H1 (cell line): ENCODE results near the gene UCKL1. TPM values are rescaled to one million over a fixed set of nuclear protein-coding genes. Genes with fewer than 3 reads are reported as not detected.

ENCODE experiments used
- CTCF ChIA-PET: fragments of 300-600 bp; sonication (Branson Sonifier 250); formaldehyde crosslinking; loops from one replicate; lab custom pipeline; 2021; ENCODE audit not compliant: partially characterized antibody; lab: Charles Lee
- POLR2A ChIA-PET: fragments of 300-600 bp; sonication (Branson Sonifier 250); formaldehyde crosslinking; loops from one replicate; lab custom pipeline; 2021; ENCODE audit warnings: inconsistent platforms; ENCODE audit not compliant: partially characterized antibody; lab: Charles Lee
- DNase-seq, 2 experiments: peaks; one replicate each; pipeline versions ENCODE4 v3.0.0 to v3.0.0-alpha.2; 2010 to 2022; ENCODE audit warnings: low spot score in 2 of 2, low read depth in 1 of 2, mixed read lengths in 1 of 2
- FAIRE-seq: peaks from 2 replicates; lab custom pipeline; 2011; peaks lifted over from hg19 to GRCh38; lab: Jason Lieb, UNC
- H2AFZ ChIP-seq: 2 replicates; pipeline ENCODE4 v1.8.1; 2012; ENCODE audit warnings: low read length, inconsistent platforms
- H2AK5ac ChIP-seq: 2 replicates; pipeline ENCODE4 v1.6.1; 2013; ENCODE audit warnings: low read depth, low read length
- H2BK120ac ChIP-seq: replicated peaks from 2 replicates; pipeline ENCODE3; 2013; ENCODE audit warnings: low read depth, low read length, inconsistent platforms
- H2BK12ac ChIP-seq: 2 replicates; pipeline ENCODE4 v1.6.1; 2013; ENCODE audit warnings: low read depth, low read length
- H2BK15ac ChIP-seq: 2 replicates; pipeline ENCODE4 v1.6.1; 2013; ENCODE audit warnings: low read length
- H2BK20ac ChIP-seq: 2 replicates; pipeline ENCODE4 v1.6.1; 2013; ENCODE audit warnings: low read length
- H2BK5ac ChIP-seq: 2 replicates; pipeline ENCODE4 v1.6.1; 2013; ENCODE audit warnings: low read depth, low read length
- H3K14ac ChIP-seq: 2 replicates; pipeline ENCODE4 v1.6.1; 2013; ENCODE audit warnings: inconsistent platforms; ENCODE audit not compliant: insufficient read length
- H3K18ac ChIP-seq: 2 replicates; pipeline ENCODE4 v1.6.1; 2013; ENCODE audit warnings: low read length; ENCODE audit errors: extremely low read depth
- H3K23ac ChIP-seq: 2 replicates; pipeline ENCODE4 v1.6.1; 2013; ENCODE audit warnings: inconsistent platforms; ENCODE audit not compliant: insufficient read length
- H3K23me2 ChIP-seq: 2 replicates; pipeline ENCODE4 v1.6.1; 2013; ENCODE audit warnings: low read depth, low read length
- H3K27ac ChIP-seq: 2 replicates; pipeline ENCODE4 v1.6.1; 2011; ENCODE audit warnings: low read depth, low read length, inconsistent platforms
- H3K27me3 ChIP-seq, 4 experiments: replicated peaks in 1 of 4; 1 replicate in 1 of 4; 2 replicates in 3 of 4; pipeline versions ENCODE4 v1.6.1 to v1.8.1; 2011 to 2013; ENCODE audit warnings: low read length in 3 of 4, mild to moderate bottlenecking in 3 of 4, inconsistent platforms in 2 of 4, mixed read lengths in 2 of 4, moderate library complexity in 1 of 4; ENCODE audit not compliant: control insufficient read depth in 3 of 4, insufficient read depth in 3 of 4; ENCODE audit errors: extremely low read depth in 1 of 4
- H3K36me3 ChIP-seq, 4 experiments: 2 replicates each; pipeline versions ENCODE4 v1.6.1 to v1.8.1; 2011 to 2013; ENCODE audit warnings: mild to moderate bottlenecking in 4 of 4, low read length in 3 of 4, moderate library complexity in 2 of 4, control low read depth in 1 of 4, inconsistent platforms in 1 of 4; ENCODE audit not compliant: insufficient read depth in 4 of 4, control insufficient read depth in 2 of 4
- H3K4ac ChIP-seq: replicated peaks from 2 replicates; pipeline ENCODE3; 2013; ENCODE audit warnings: low read length, low read depth, mixed read lengths, inconsistent platforms; ENCODE audit not compliant: insufficient read length
- H3K4me1 ChIP-seq, 4 experiments: replicated peaks in 1 of 4; 1 replicate in 1 of 4; 2 replicates in 3 of 4; pipeline versions ENCODE4 v1.6.1 to v1.8.1; 2011 to 2013; ENCODE audit warnings: low read length in 3 of 4, inconsistent platforms in 2 of 4, mixed read lengths in 1 of 4; ENCODE audit not compliant: insufficient read depth in 4 of 4, control insufficient read depth in 3 of 4
- H3K4me2 ChIP-seq, 2 experiments: 2 replicates each; pipeline versions ENCODE4 v1.6.1 to v1.8.1; 2011 to 2013; ENCODE audit warnings: low read depth in 2 of 2, low read length in 2 of 2, control low read depth in 1 of 2, inconsistent platforms in 1 of 2, mild to moderate bottlenecking in 1 of 2; ENCODE audit not compliant: insufficient read depth in 1 of 2
- H3K4me3 ChIP-seq, 4 experiments: fragments of 200-600, 300-600 bp in 1 of 4; sonication (generic), shearing (Covaris generic), sonication (Bioruptor Twin) in 1 of 4; 2 replicates each; pipeline versions ENCODE4 v1.5.1 to v1.8.1; 2011 to 2016; ENCODE audit warnings: low read length in 4 of 4, low read depth in 3 of 4, control low read depth in 2 of 4, inconsistent platforms in 2 of 4, mild to moderate bottlenecking in 2 of 4, mixed read lengths in 1 of 4, moderate library complexity in 1 of 4; ENCODE audit not compliant: insufficient read depth in 2 of 4; ENCODE audit errors: extremely low read depth in 1 of 4
- H3K56ac ChIP-seq: replicated peaks from 2 replicates; pipeline ENCODE3; 2013; ENCODE audit warnings: low read depth, mild to moderate bottlenecking, mixed read lengths, low read length, inconsistent platforms; ENCODE audit not compliant: insufficient read length
- H3K79me1 ChIP-seq: 2 replicates; pipeline ENCODE4 v1.6.1; 2013; ENCODE audit warnings: low read depth, low read length, control low read depth
- H3K79me2 ChIP-seq, 2 experiments: 2 replicates each; pipeline versions ENCODE4 v1.6.1 to v1.8.1; 2012 to 2013; ENCODE audit warnings: low read length in 2 of 2, mild to moderate bottlenecking in 2 of 2, inconsistent platforms in 1 of 2; ENCODE audit not compliant: insufficient read depth in 2 of 2, control insufficient read depth in 1 of 2
- H3K9ac ChIP-seq, 4 experiments: replicated peaks in 1 of 4; 1 replicate in 1 of 4; 2 replicates in 3 of 4; pipeline versions ENCODE4 v1.6.1 to v1.8.1; 2011 to 2013; ENCODE audit warnings: low read depth in 3 of 4, low read length in 3 of 4, control low read depth in 2 of 4, mild to moderate bottlenecking in 2 of 4, moderate library complexity in 2 of 4, inconsistent platforms in 1 of 4; ENCODE audit errors: extremely low read depth in 1 of 4
- H3K9me3 ChIP-seq, 2 experiments: 2 replicates each; pipeline versions ENCODE4 v1.6.1 to v1.8.1; 2012 to 2013; ENCODE audit warnings: mild to moderate bottlenecking in 2 of 2, moderate library complexity in 2 of 2, control low read depth in 1 of 2, inconsistent platforms in 1 of 2, low read depth in 1 of 2, low read length in 1 of 2, mixed read lengths in 1 of 2; ENCODE audit not compliant: insufficient read depth in 2 of 2
- H4K20me1 ChIP-seq, 2 experiments: replicated peaks in 1 of 2; 2 replicates each; pipeline versions ENCODE3 to v1.8.1; 2011 to 2013; ENCODE audit warnings: inconsistent platforms in 2 of 2, low read length in 2 of 2, mild to moderate bottlenecking in 1 of 2; ENCODE audit not compliant: insufficient read depth in 2 of 2, control insufficient read depth in 1 of 2
- H4K5ac ChIP-seq: 2 replicates; pipeline ENCODE4 v1.6.1; 2013; ENCODE audit warnings: low read length, low read depth, mixed read lengths, inconsistent platforms; ENCODE audit not compliant: insufficient read length
- H4K8ac ChIP-seq: 2 replicates; pipeline ENCODE4 v1.8.0; 2013; ENCODE audit warnings: mild to moderate bottlenecking, moderate library complexity, low read length, inconsistent platforms; ENCODE audit not compliant: insufficient read depth; ENCODE audit errors: extremely low read depth
- H4K91ac ChIP-seq: replicated peaks from 2 replicates; pipeline ENCODE3; 2013; ENCODE audit warnings: low read length, mixed read lengths, inconsistent platforms; ENCODE audit not compliant: insufficient read length
- EGR1 ChIP-seq: IDR thresholded peaks from 2 replicates; pipeline ENCODE4 v1.6.1; 2011; ENCODE audit warnings: low read depth, low read length, borderline replicate concordance
- PHF8 ChIP-seq: fragments of 200-600 bp; sonication (generic); conservative IDR thresholded peaks from 2 replicates; pipeline ENCODE4 v1.7.1; 2012; ENCODE audit warnings: low read depth, mild to moderate bottlenecking, inconsistent platforms, low read length, moderate library complexity
- RXRA ChIP-seq: IDR thresholded peaks from 2 replicates; pipeline ENCODE4 v1.6.1; 2011; ENCODE audit warnings: low read depth, mild to moderate bottlenecking, low read length, moderate library complexity; ENCODE audit not compliant: insufficient read depth
- SIRT6 ChIP-seq: IDR thresholded peaks from one replicate; pipeline ENCODE4 v1.7.1; 2012; ENCODE audit warnings: low read length, inconsistent platforms
- WGBS, 2 experiments: shearing (Covaris generic) in 1 of 2; methylation state at CpG; one replicate each; pipeline versions ENCODE4 v1.1.6 to v1.1.7; 2013 to 2015; ENCODE audit warnings: low lambda C conversion rate in 2 of 2, mixed read lengths in 2 of 2, inconsistent platforms in 1 of 2, low coverage in 1 of 2, missing lambda C conversion rate in 1 of 2; ENCODE audit not compliant: insufficient replicate concordance in 2 of 2, insufficient coverage in 1 of 2, insufficient read length in 1 of 2; ENCODE audit errors: extremely low coverage in 1 of 2, missing lambda C conversion rate in 1 of 2; 5-methylcytosine and 5-hydroxymethylcytosine counted together
- polyA plus RNA-seq, 7 experiments: library from polyadenylated mRNA; depleted of rRNA in 3 of 7; stranded (reverse) in 5 of 7; unstranded in 2 of 7; fragments of >200 nt in 5 of 7; fragments of 200-250 nt in 2 of 7; gene quantifications; 1 replicate in 5 of 7; 2 replicates in 1 of 7; 4 replicates in 1 of 7; pipeline versions ENCODE4 v1.2.1 to v1.2.3, GENCODE V29; 2011 to 2013; ENCODE audit warnings: missing spikeins in 2 of 7, mixed read lengths in 2 of 7
- total RNA-seq: library from RNA; stranded (reverse); fragmentation: NEBNext Ultra II Directional; extraction: Animal tissue kit (Norgen Biotek cat#: 25700); gene quantifications from 2 replicates; pipeline ENCODE4 v1.2.1, GENCODE V29; 2021

Gene UCKL1
- total and polyA plus RNA-seq, 2 of the 8 experiments (the other 6 are each of a cell fraction or from before 2014, with no cell fraction given): 36.5 to 91.2 TPM

DNA sequence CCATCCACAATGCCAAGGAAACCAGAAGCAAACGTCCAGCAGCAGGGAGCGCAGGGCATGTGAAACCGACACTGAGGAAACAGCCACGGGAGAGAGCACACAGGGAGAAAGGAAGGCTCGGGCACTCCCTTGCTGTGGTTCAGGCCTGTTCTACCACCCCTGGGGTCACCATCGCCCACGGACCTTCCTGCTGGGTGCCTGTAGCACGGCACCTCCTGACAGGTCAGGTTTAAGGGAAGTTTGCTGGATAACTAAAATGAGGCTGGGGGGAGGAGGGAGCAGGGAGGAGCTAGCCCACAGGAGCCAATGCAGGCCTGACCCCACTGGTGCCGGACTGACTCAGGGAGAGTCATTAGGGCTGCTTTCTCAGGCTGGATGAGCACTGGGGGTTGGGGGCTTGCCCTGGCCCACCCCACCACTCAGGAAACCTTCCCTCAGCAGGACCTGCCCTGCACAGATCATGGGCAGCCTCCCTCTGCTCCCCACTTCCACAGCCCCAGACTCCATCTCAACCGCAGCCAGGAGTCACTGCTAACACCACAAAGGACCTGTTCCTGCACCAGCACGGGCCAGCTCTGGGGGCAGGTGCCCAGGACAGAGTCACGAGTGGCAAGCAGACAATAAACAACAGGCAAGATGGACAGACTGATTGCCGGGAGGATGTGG, 2.3 kb downstream of the UCKL1 start:
- peaks cover 8% of the 10 kb centered on the region; the same call in 1 of the 2 replicates for H3K23me2 ChIP-seq
- H4K5ac ChIP-seq: no peak overlapping the region
- H4K20me1 ChIP-seq: peaks cover 20 to 34% of the 10 kb centered on the region in 2 experiments
- H2BK5ac ChIP-seq: peak overlapping the region; percentile 16; the same call in 1 of the 2 replicates
- no peak overlapping the region for H2AFZ ChIP-seq
- H2AK5ac ChIP-seq: peak overlapping the region; percentile 65; the same call in 1 of the 2 replicates
- H3K56ac ChIP-seq: no peak overlapping the region
- ChIA-PET POLR2A (interaction anchor here (1.0 to 4.0 kb wide), 6 partner anchors 11 to 89 kb away, joined by 3 to 68 read pairs (median 10); partner anchors contain the start of gene TPD52L2), CTCF (interaction anchor here (0.6 to 2.9 kb wide), 5 partner anchors 20 to 178 kb away, joined by 3 to 14 read pairs (median 7); no protein-coding TSS in a partner anchor)
- peaks cover 17 to 60% of the 10 kb centered on the region in 2 experiments; a peak in 3 of 4 replicates for H3K79me2 ChIP-seq
- H3K4me1 ChIP-seq: peaks cover 0 to 25% (median 20%) of the 10 kb centered on the region in 4 experiments; a peak in 6 of 7 replicates
- H3K4me3 ChIP-seq: no peak overlapping the region
- no peak overlapping the region for H3K27ac ChIP-seq
- peaks cover 34% of the 10 kb centered on the region for H3K79me1 ChIP-seq
- no peak overlapping the region for H3K9ac ChIP-seq
- H3K27me3 ChIP-seq: no peaks in the 10 kb centered on the region
- no peak overlapping the region for H2BK15ac ChIP-seq
- TF ChIP-seq EGR1: no peak
- TF ChIP-seq RXRA: no peak
- no peak for TF ChIP-seq PHF8
- no peak for TF ChIP-seq SIRT6
- no peak overlapping the region for H3K23ac ChIP-seq
- H4K91ac ChIP-seq: no peak overlapping the region
- H3K14ac ChIP-seq: no peak overlapping the region
- H2BK120ac ChIP-seq: no peak overlapping the region
- no peak overlapping the region for H3K18ac ChIP-seq
- DNase-seq (no peak), FAIRE-seq (no peak)
- peaks cover 0 to 2% (median 0%) of the 10 kb centered on the region in 4 experiments; a peak in 1 of 8 replicates for H3K36me3 ChIP-seq
- peak overlapping the region in 1 of 2 experiments; percentile 11; a peak in 1 of 4 replicates for H3K4me2 ChIP-seq
- no peak overlapping the region for H3K4ac ChIP-seq
- 88% methylated on average over 13 of the region's 13 CpGs; no CpG with 5 or more reads in 1 of the 2 experiments for WGBS, 2 experiments
- no peak overlapping the region for H2BK20ac ChIP-seq
- H4K8ac ChIP-seq: no peak overlapping the region; the same call in 1 of the 2 replicates
- H2BK12ac ChIP-seq: peak overlapping the region; percentile 39; the same call in 1 of the 2 replicates
- no peaks in the 10 kb centered on the region for H3K9me3 ChIP-seq
